ENCODE measurements around the gene STAB2. TPM values are rescaled to one million over a fixed set of nuclear protein-coding genes. Genes with fewer than 3 reads are reported as not detected.

The STAB2 gene
- total and polyA plus RNA-seq, 5 experiments from 2014 or later, result not detected

GRCh38 chr12:103596981-103597380 is 9.9 kb downstream of the STAB2 start:
- Mint-ChIP-seq H3K4me1 (no peaks in the 10 kb centered on the region), H3K36me3 (peaks cover 0 to 13% (median 0%) of the 10 kb centered on the region in 3 donors), H3K4me3 (no peak overlapping the region), H3K27me3 (peaks cover 0 to 13% (median 4%) of the 10 kb centered on the region in 5 donors), H3K9me3 (peaks cover 0 to 10% (median 0%) of the 10 kb centered on the region in 9 donors), H3K27ac (no peak overlapping the region)
- ATAC-seq, result no peak
- DNase-seq, result no peak
- POLR2A ChIA-PET, result no interaction called here

- Mint-ChIP-seq H3K4me3 (no peak overlapping the region), H3K9me3 (no peaks in the 10 kb centered on the region), H3K27ac (no peak overlapping the region), H3K27me3 (peaks cover 0 to 10% (median 0%) of the 10 kb centered on the region in 5 donors), H3K36me3 (peaks cover 0 to 2% (median 0%) of the 10 kb centered on the region in 3 donors), H3K4me1 (no peaks in the 10 kb centered on the region)
- no peak for DNase-seq
- POLR2A ChIA-PET, result no interaction called here
- ATAC-seq, result no peak
These were observed 12.2 kb downstream of the STAB2 start for GRCh38 chr12:103599274-103599673.

- DNase-seq, result no peak
- Mint-ChIP-seq H3K27me3 (peaks cover 0 to 10% (median 2%) of the 10 kb centered on the region in 5 donors), H3K4me1 (no peaks in the 10 kb centered on the region), H3K9me3 (peaks cover 0 to 10% (median 2%) of the 10 kb centered on the region in 9 donors), H3K36me3 (no peaks in the 10 kb centered on the region), H3K4me3 (no peak overlapping the region), H3K27ac (no peak overlapping the region)
- POLR2A ChIA-PET, result no interaction called here
- no peak for ATAC-seq
These were observed 14.1 kb downstream of the STAB2 start for GRCh38 chr12:103600967-103601728.

DNA sequence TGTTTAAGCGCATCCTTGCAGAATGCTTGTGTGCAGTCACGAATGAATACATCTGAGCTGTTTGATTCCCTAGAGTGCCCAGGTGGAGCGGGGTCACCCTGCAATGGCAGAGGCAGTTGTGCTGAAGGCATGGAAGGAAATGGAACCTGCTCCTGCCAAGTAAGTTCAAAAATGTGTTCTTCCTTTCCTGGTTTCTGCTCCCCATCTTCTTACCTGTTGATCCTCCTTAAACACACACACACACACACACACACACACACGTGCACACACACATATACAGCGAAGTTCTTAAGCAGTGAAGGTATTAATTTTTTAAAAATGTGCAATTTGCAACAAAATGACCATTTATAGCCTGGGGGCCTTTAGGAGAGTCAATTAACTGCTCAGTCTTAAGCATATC is 33.3 kb downstream of the STAB2 start:
- ATAC-seq, result no peak
- H3K36me3 Mint-ChIP-seq, result no peaks in the 10 kb centered on the region
- POLR2A ChIA-PET, result no interaction called here
- H3K9me3 Mint-ChIP-seq, result no peaks in the 10 kb centered on the region
- H3K4me3 Mint-ChIP-seq, result no peak overlapping the region
- no peak for DNase-seq
- H3K27me3 Mint-ChIP-seq, result peaks cover 11 to 33% (median 16%) of the 10 kb centered on the region in 5 donors
- H3K4me1 Mint-ChIP-seq, result no peaks in the 10 kb centered on the region
- no peak overlapping the region for H3K27ac Mint-ChIP-seq

GRCh38 chr12:103623716-103624115 is 36.6 kb downstream of the STAB2 start:
- Mint-ChIP-seq H3K36me3 (no peaks in the 10 kb centered on the region), H3K4me1 (no peaks in the 10 kb centered on the region), H3K27me3 (peaks cover 0 to 16% (median 5%) of the 10 kb centered on the region in 5 donors), H3K27ac (no peak overlapping the region), H3K9me3 (no peaks in the 10 kb centered on the region), H3K4me3 (no peak overlapping the region)
- DNase-seq, result no peak
- ATAC-seq, result no peak
- POLR2A ChIA-PET, result no interaction called here

DNA sequence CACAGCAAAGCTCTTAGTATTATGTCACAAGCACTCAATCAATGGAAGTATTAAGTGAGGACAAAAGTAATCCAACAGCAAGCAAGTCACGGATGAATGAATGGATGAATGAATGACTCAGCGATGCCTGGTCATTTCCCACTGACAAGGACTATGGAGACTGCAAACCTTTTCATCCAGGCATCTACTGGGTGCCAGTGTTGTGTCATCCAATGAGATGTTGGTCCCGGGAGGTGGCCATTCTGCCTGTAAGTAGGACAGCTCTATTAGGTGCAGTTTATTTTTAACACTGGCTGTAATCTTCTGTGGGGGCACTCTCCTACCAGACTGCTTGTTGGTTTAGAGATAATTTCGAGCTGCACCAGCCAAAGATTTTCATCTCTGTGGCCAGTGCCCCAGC is 39.4 kb downstream of the STAB2 start:
- POLR2A ChIA-PET, result no interaction called here
- peak in 1 of 10 donors; percentile 10 for DNase-seq
- no peak overlapping the region for H3K4me3 Mint-ChIP-seq

GRCh38 chr12:103627189-103627855 is 40.2 kb downstream of the STAB2 start:
- Mint-ChIP-seq H3K27ac (no peak overlapping the region), H3K4me3 (no peak overlapping the region), H3K27me3 (peaks cover 0 to 6% (median 0%) of the 10 kb centered on the region in 5 donors), H3K4me1 (no peaks in the 10 kb centered on the region), H3K9me3 (peaks cover 0 to 25% (median 8%) of the 10 kb centered on the region in 9 donors), H3K36me3 (peaks cover 0 to 5% (median 0%) of the 10 kb centered on the region in 3 donors)
- POLR2A ChIA-PET, result no interaction called here
- no peak for DNase-seq
- ATAC-seq, result no peak

More for the DNA sequence above, 39.4 kb downstream of the STAB2 start:
- peaks cover 0 to 4% (median 0%) of the 10 kb centered on the region in 5 donors for H3K27me3 Mint-ChIP-seq
- ATAC-seq, result no peak
- no peak overlapping the region for H3K27ac Mint-ChIP-seq
- peaks cover 0 to 17% (median 3%) of the 10 kb centered on the region in 9 donors for H3K9me3 Mint-ChIP-seq
- H3K4me1 Mint-ChIP-seq, result no peaks in the 10 kb centered on the region
- no peaks in the 10 kb centered on the region for H3K36me3 Mint-ChIP-seq

DNA sequence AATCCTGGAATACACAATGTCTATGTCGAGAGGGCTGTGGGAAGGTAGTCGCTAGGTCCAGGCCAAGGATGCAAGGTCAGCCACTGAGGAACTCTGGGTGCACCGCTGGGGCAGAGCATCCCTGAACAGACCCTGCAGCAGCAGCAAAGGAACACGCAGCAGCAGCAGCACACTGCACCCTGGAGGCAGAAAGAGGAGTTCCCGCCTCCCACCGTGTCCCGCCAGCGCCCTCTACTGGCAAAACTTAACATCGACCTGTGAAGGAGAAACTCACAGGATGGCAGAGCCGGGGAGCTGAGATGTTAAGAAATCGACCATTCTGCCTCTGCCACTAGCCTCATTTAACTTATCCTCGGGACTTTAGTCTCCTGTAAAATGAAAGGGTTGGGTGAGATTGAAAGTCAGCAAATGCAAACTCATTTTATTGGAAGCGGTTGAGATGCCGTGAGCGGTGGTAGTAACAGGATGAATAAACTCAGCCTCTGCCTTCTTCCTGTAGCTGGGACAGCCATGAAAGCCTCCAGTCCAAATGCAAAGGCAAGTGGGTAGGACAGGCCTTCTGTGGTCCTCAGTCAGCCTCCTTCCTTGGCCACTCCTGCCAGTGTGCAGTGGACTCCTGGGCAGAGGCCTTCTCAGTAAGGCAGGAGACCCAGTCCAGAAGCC is 45.6 kb downstream of the STAB2 start:
- no peak for ATAC-seq
- Mint-ChIP-seq H3K27ac (peak overlapping the region in 1 of 10 donors; percentile 5), H3K4me3 (no peak overlapping the region), H3K4me1 (no peaks in the 10 kb centered on the region), H3K36me3 (peaks cover 0 to 5% (median 0%) of the 10 kb centered on the region in 3 donors), H3K27me3 (peaks cover 0 to 11% (median 0%) of the 10 kb centered on the region in 5 donors), H3K9me3 (peaks cover 0 to 27% (median 13%) of the 10 kb centered on the region in 9 donors)
- POLR2A ChIA-PET, result no interaction called here
- peak in 7 of 10 donors; percentile 3 to 22 (median 7) for DNase-seq

GRCh38 chr12:103634732-103635131 is 47.7 kb downstream of the STAB2 start:
- POLR2A ChIA-PET, result no interaction called here
- peaks cover 0 to 6% (median 0%) of the 10 kb centered on the region in 3 donors for H3K36me3 Mint-ChIP-seq
- H3K27me3 Mint-ChIP-seq, result peaks cover 0 to 14% (median 7%) of the 10 kb centered on the region in 5 donors
- H3K9me3 Mint-ChIP-seq, result peaks cover 0 to 23% (median 13%) of the 10 kb centered on the region in 9 donors
- DNase-seq, result no peak
- no peak overlapping the region for H3K4me3 Mint-ChIP-seq
- H3K27ac Mint-ChIP-seq, result no peak overlapping the region
- ATAC-seq, result no peak
- no peaks in the 10 kb centered on the region for H3K4me1 Mint-ChIP-seq

GRCh38 chr12:103635419-103635818 is 48.3 kb downstream of the STAB2 start:
- POLR2A ChIA-PET, result no interaction called here
- ATAC-seq (no peak), DNase-seq (no peak)
- Mint-ChIP-seq H3K27ac (no peak overlapping the region), H3K4me3 (no peak overlapping the region), H3K36me3 (peaks cover 0 to 13% (median 0%) of the 10 kb centered on the region in 3 donors), H3K9me3 (peaks cover 0 to 30% (median 12%) of the 10 kb centered on the region in 9 donors), H3K4me1 (no peaks in the 10 kb centered on the region), H3K27me3 (peaks cover 0 to 12% (median 8%) of the 10 kb centered on the region in 5 donors)

GRCh38 chr12:103637021-103637420 is 49.9 kb downstream of the STAB2 start:
- Mint-ChIP-seq H3K27ac (no peak overlapping the region), H3K4me1 (no peaks in the 10 kb centered on the region), H3K4me3 (no peak overlapping the region), H3K36me3 (peaks cover 0 to 12% (median 0%) of the 10 kb centered on the region in 3 donors), H3K27me3 (peaks cover 0 to 12% (median 8%) of the 10 kb centered on the region in 5 donors), H3K9me3 (peaks cover 0 to 32% (median 7%) of the 10 kb centered on the region in 9 donors)
- ATAC-seq (no peak), DNase-seq (no peak)
- POLR2A ChIA-PET, result no interaction called here

GRCh38 chr12:103637429-103637828 is 50.4 kb downstream of the STAB2 start:
- no peak for ATAC-seq
- POLR2A ChIA-PET, result no interaction called here
- no peak overlapping the region for H3K27ac Mint-ChIP-seq
- H3K4me1 Mint-ChIP-seq, result no peaks in the 10 kb centered on the region
- H3K36me3 Mint-ChIP-seq, result peaks cover 0 to 9% (median 0%) of the 10 kb centered on the region in 3 donors
- DNase-seq, result no peak
- H3K9me3 Mint-ChIP-seq, result peaks cover 0 to 29% (median 5%) of the 10 kb centered on the region in 9 donors
- H3K27me3 Mint-ChIP-seq, result peaks cover 0 to 12% (median 7%) of the 10 kb centered on the region in 5 donors
- H3K4me3 Mint-ChIP-seq, result no peak overlapping the region

- H3K9me3 Mint-ChIP-seq, result peaks cover 0 to 24% (median 3%) of the 10 kb centered on the region in 9 donors
- DNase-seq (no peak), ATAC-seq (no peak)
- no peak overlapping the region for H3K4me3 Mint-ChIP-seq
- POLR2A ChIA-PET, result no interaction called here
- no peaks in the 10 kb centered on the region for H3K4me1 Mint-ChIP-seq
- peaks cover 3 to 12% (median 7%) of the 10 kb centered on the region in 5 donors for H3K27me3 Mint-ChIP-seq
- no peak overlapping the region for H3K27ac Mint-ChIP-seq
- H3K36me3 Mint-ChIP-seq, result peaks cover 0 to 9% (median 0%) of the 10 kb centered on the region in 3 donors
These were observed 52.9 kb downstream of the STAB2 start for GRCh38 chr12:103639983-103640382.
